HepG2 (cell line): ENCODE measurements around the gene SEPTIN11.

ENCODE experiments used
- CTCF ChIP-seq: sonication (generic); formaldehyde crosslinking; IDR thresholded peaks from 2 replicates; pipeline ENCODE4 v1.5.0; 2020; ENCODE audit warnings: mild to moderate bottlenecking, missing genetic modification reagents, moderate library complexity
- ZNF770 ChIP-seq: sonication (generic); formaldehyde crosslinking; IDR thresholded peaks from 2 replicates; pipeline ENCODE4 v1.5.0; 2020; ENCODE audit warnings: mild to moderate bottlenecking, missing genetic modification reagents

- TF ChIP-seq CTCF (CRISPR knock-in tag) (no peak), ZNF770 (CRISPR knock-in tag) (no peak)
Observed at GRCh38 chr4:76952656-76953582, 3.4 kb downstream of the SEPTIN11 start.
